OCI-M2 (cell line): ENCODE results near the gene RAI2.
"Not testable (repeated sequence)": the region's sequence is repeated elsewhere in the genome, so short reads cannot be mapped to it uniquely, and the experiment has no call there.

Experiments used
- DNase-seq: peaks from one replicate; lab custom pipeline; 2025; ENCODE audit not compliant: unreplicated experiment; lab: John Stamatoyannopoulos, UW

The RAI2 gene

GRCh38 chrX:17786554-17787347, 74.3 kb downstream of the RAI2 start:
- DNase-seq = not testable (repeated sequence)

DNA sequence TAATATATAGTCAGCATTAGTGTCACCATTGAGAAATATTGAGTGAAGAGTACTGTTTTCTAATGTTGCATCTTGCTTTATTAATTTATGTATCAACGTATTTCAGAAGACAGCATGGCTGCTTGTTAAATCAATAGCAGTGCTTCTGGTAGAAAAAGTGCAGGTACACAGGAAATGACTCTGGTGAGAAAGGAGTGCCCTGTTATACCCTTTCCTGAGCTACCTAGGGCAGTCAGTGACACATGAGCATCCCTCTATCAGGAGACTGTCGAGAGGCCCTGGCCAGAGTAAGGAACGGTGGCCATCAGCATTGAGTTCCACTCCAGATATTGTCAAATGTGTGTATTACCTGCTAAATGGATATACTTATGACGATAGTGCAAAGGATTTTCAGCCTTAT, 81.7 kb downstream of the RAI2 start:
- DNase-seq = no peak

- no peak for DNase-seq
Measured at GRCh38 chrX:17778997-17779396, 82.1 kb downstream of the RAI2 start.

GRCh38 chrX:17774053-17774452, 87.0 kb downstream of the RAI2 start:
- DNase-seq = no peak

- DNase-seq = no peak
Measured at GRCh38 chrX:17773221-17773876, 87.7 kb downstream of the RAI2 start.

GRCh38 chrX:17769701-17770269, 91.3 kb downstream of the RAI2 start:
- DNase-seq = no peak

DNA sequence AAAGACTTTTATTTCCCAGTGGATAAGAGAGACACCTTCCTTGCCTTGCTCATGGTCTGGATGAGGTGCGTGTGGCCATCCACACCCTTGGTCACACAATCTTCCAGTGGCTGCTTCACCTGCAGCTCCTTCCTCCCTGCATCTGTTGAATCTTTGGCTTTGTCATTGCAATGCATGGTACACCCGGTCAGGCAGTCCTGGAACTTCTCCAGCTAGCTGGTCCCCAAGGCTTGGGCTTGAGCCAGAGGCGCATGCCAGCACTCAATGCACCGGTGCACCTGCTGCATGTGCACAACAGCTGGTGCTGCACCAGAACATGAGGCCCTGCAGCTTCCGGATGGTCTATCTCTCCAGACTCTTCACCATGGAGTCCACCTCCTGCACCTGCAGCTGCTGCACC, 92.1 kb downstream of the RAI2 start:
- no peak for DNase-seq

DNA sequence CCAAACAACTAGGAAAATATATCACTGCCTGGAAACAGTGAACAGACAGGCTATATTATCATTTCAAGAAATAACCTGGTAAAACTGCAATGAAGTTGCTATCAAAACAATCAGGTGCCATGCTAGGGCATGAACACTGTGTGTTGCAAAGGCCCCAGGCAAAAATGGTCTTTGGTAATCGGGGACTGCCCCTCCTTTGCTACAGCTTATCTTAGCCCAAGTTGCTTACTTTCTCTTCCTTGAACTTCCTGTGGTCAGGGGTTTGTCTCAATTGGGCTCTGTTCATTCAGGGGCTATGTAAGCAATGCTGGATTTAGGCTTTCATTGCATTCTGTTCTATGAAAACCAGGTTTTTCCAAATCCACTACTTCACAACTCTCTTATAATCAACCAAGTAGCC, 93.4 kb downstream of the RAI2 start:
- DNase-seq = no peak

GRCh38 chrX:17759990-17760389, 101.1 kb downstream of the RAI2 start:
- no peak for DNase-seq

DNA sequence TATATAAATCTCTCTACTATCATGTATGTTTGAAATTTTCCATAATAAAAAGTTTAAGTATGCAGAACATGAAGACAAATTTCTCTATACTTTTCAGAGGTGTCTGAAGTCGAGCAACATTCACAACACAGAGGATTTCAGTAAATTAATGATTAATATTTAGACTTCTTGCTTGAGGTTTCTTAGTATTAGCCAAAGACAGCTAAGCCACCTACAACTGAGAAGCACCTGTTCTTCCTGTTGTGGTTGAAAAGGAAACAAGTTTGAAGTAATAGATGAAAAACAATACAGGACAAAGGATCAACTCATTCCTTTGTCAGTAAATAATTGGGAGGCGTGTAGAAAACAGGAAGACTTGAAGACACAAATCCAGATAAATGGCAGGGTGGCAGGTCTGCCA, 102.7 kb downstream of the RAI2 start:
- no peak for DNase-seq

DNA sequence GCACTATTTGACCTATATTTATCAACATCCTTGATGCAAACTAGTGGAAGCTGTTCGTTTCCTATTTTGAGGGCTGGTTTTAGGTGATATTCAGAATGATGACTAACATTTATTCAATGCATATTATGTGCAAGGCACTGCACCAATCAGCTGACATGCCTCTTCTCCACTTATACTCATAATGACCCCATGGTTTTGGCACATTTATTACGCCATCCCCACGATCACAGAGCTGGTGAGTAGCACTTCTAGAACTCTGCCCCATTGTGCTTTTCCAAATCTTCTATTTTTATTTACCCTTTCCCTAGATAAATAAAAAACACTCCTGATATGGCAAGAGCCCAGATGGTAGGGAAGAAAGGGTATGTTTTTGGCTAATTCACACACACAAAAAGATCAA, 110.7 kb downstream of the RAI2 start:
- no peak for DNase-seq
